ENCODE results near the gene OR10K2. TPM values are rescaled to one million over a fixed set of nuclear protein-coding genes. Genes with fewer than 3 reads are reported as not detected.
"Not testable (repeated sequence)": the region's sequence is repeated elsewhere in the genome, so short reads cannot be mapped to it uniquely, and the experiment has no call there.

OR10K2 gene
- total RNA-seq, 5 donors from 2014 or later (not counting 1 experiment from before 2014, with no cell fraction given), result not detected

GRCh38 chr1:158434741-158435140, 8.7 kb upstream of the OR10K2 start:
- no peaks in the 10 kb centered on the region for H3K36me3 Mint-ChIP-seq
- peaks cover 23 to 37% of the 10 kb centered on the region in 2 donors for H3K27me3 Mint-ChIP-seq
- CTCF ChIA-PET, result no interaction called here

GRCh38 chr1:158430163-158430562, 4.1 kb upstream of the OR10K2 start:
- not testable (repeated sequence) for H3K4me3 ChIP-seq (ENCODE audit: control insufficient read depth in 1 of 2, extremely low read depth in 1 of 2, low read length in 1 of 2); H3K36me3 ChIP-seq (ENCODE audit: control insufficient read depth in 2 of 2, extremely low read depth in 1 of 2, insufficient read depth in 1 of 2, low read length in 1 of 2); H3K36me3 Mint-ChIP-seq; H3K27ac Mint-ChIP-seq; H3K4me1 Mint-ChIP-seq; H3K27ac ChIP-seq (ENCODE audit: low read length); H3K9me3 ChIP-seq; DNase-seq; H3K4me1 ChIP-seq (ENCODE audit: control insufficient read depth in 1 of 2, extremely low read depth in 1 of 2, insufficient read depth in 2 of 2, low read length in 2 of 2); ATAC-seq (replicated peaks in 1 of 4); H3K4me3 Mint-ChIP-seq
- H3K27me3 ChIP-seq (replicated peaks in 1 of 2; ENCODE audit: control insufficient read depth in 2 of 2, extremely low read depth in 1 of 2, insufficient read depth in 2 of 2, low read length in 1 of 2), result peaks cover 0 to 11% of the 10 kb centered on the region in 2 experiments
- ChIA-PET POLR2A (interaction anchor here in 1 of 2 donors (0.6 kb wide), 1 partner anchor 107 kb away, joined by 13 read pairs; no protein-coding TSS in a partner anchor), CTCF (interaction anchor here in 1 of 2 donors (0.7 kb wide), 1 partner anchor 28 kb away, joined by 3 read pairs; no protein-coding TSS in a partner anchor)
- Mint-ChIP-seq H3K9me3 (peaks cover 5 to 32% (median 13%) of the 10 kb centered on the region in 3 donors), H3K27me3 (peaks cover 23 to 37% of the 10 kb centered on the region in 2 donors)
- WGBS (ENCODE audit: insufficient coverage), result 50% methylated on average over 2 of the region's 3 CpGs

More at GRCh38 chr1:158434741-158435140, 8.7 kb upstream of the OR10K2 start:
- Mint-ChIP-seq H3K27ac (no peak overlapping the region), H3K4me1 (no peaks in the 10 kb centered on the region), H3K4me3 (no peak overlapping the region), H3K9me3 (peaks cover 5 to 13% (median 5%) of the 10 kb centered on the region in 3 donors)
- no peaks in the 10 kb centered on the region for H3K4me1 ChIP-seq (ENCODE audit: control insufficient read depth in 1 of 2, extremely low read depth in 1 of 2, insufficient read depth in 2 of 2, low read length in 2 of 2)
- no peaks in the 10 kb centered on the region for H3K36me3 ChIP-seq (ENCODE audit: control insufficient read depth in 2 of 2, extremely low read depth in 1 of 2, insufficient read depth in 1 of 2, low read length in 1 of 2)
- no peak overlapping the region for H3K27ac ChIP-seq (ENCODE audit: low read length)
- DNase-seq, result no peak
- no peak for ATAC-seq (replicated peaks in 1 of 4)
- WGBS (ENCODE audit: insufficient coverage), result 37% methylated on average over 3 of the region's 3 CpGs
- peaks cover 0 to 11% of the 10 kb centered on the region in 2 experiments for H3K27me3 ChIP-seq (replicated peaks in 1 of 2; ENCODE audit: control insufficient read depth in 2 of 2, extremely low read depth in 1 of 2, insufficient read depth in 2 of 2, low read length in 1 of 2)
- POLR2A ChIA-PET, result no interaction called here
- H3K4me3 ChIP-seq (ENCODE audit: control insufficient read depth in 1 of 2, extremely low read depth in 1 of 2, low read length in 1 of 2), result no peak overlapping the region
- no peaks in the 10 kb centered on the region for H3K9me3 ChIP-seq

GRCh38 chr1:158425027-158425426, 1.0 kb downstream of the OR10K2 start:
- H3K4me3 Mint-ChIP-seq, result no peak overlapping the region
- POLR2A ChIA-PET, result no interaction called here

GRCh38 chr1:158422212-158422611, 3.8 kb downstream of the OR10K2 start:
- no peak overlapping the region for H3K4me3 ChIP-seq (ENCODE audit: control insufficient read depth in 1 of 2, extremely low read depth in 1 of 2, low read length in 1 of 2)
- no peak overlapping the region for H3K27ac Mint-ChIP-seq
- peaks cover 4 to 8% of the 10 kb centered on the region in 2 donors for H3K27me3 Mint-ChIP-seq
- ChIA-PET CTCF (no interaction called here), POLR2A (no interaction called here)
- no peaks in the 10 kb centered on the region for H3K27me3 ChIP-seq (replicated peaks in 1 of 2; ENCODE audit: control insufficient read depth in 2 of 2, extremely low read depth in 1 of 2, insufficient read depth in 2 of 2, low read length in 1 of 2)
- H3K4me3 Mint-ChIP-seq, result no peak overlapping the region
- no peaks in the 10 kb centered on the region for H3K36me3 Mint-ChIP-seq
- no peaks in the 10 kb centered on the region for H3K9me3 ChIP-seq
- no peaks in the 10 kb centered on the region for H3K36me3 ChIP-seq (ENCODE audit: control insufficient read depth in 2 of 2, extremely low read depth in 1 of 2, insufficient read depth in 1 of 2, low read length in 1 of 2)
- ATAC-seq (replicated peaks in 1 of 4) (no peak), DNase-seq (no peak)
- H3K9me3 Mint-ChIP-seq, result no peaks in the 10 kb centered on the region
- no peaks in the 10 kb centered on the region for H3K4me1 Mint-ChIP-seq
- H3K4me1 ChIP-seq (ENCODE audit: control insufficient read depth in 1 of 2, extremely low read depth in 1 of 2, insufficient read depth in 2 of 2, low read length in 2 of 2), result no peaks in the 10 kb centered on the region
- H3K27ac ChIP-seq (ENCODE audit: low read length), result no peak overlapping the region

More at GRCh38 chr1:158425027-158425426, 1.0 kb downstream of the OR10K2 start:
- H3K27ac ChIP-seq (ENCODE audit: low read length), result no peak overlapping the region
- Mint-ChIP-seq H3K36me3 (no peaks in the 10 kb centered on the region), H3K27ac (no peak overlapping the region), H3K9me3 (peaks cover 0 to 20% (median 8%) of the 10 kb centered on the region in 3 donors), H3K4me1 (no peaks in the 10 kb centered on the region), H3K27me3 (peaks cover 9 to 14% of the 10 kb centered on the region in 2 donors)
- no peaks in the 10 kb centered on the region for H3K27me3 ChIP-seq (replicated peaks in 1 of 2; ENCODE audit: control insufficient read depth in 2 of 2, extremely low read depth in 1 of 2, insufficient read depth in 2 of 2, low read length in 1 of 2)
- DNase-seq (no peak), ATAC-seq (replicated peaks in 1 of 4) (no peak)
- no peaks in the 10 kb centered on the region for H3K9me3 ChIP-seq
- H3K4me3 ChIP-seq (ENCODE audit: control insufficient read depth in 1 of 2, extremely low read depth in 1 of 2, low read length in 1 of 2), result no peak overlapping the region
- CTCF ChIA-PET, result no interaction called here
- no peaks in the 10 kb centered on the region for H3K4me1 ChIP-seq (ENCODE audit: control insufficient read depth in 1 of 2, extremely low read depth in 1 of 2, insufficient read depth in 2 of 2, low read length in 2 of 2)
- H3K36me3 ChIP-seq (ENCODE audit: control insufficient read depth in 2 of 2, extremely low read depth in 1 of 2, insufficient read depth in 1 of 2, low read length in 1 of 2), result no peaks in the 10 kb centered on the region

GRCh38 chr1:158417586-158417985, 8.5 kb downstream of the OR10K2 start:
- H3K36me3 ChIP-seq (ENCODE audit: control insufficient read depth in 2 of 2, extremely low read depth in 1 of 2, insufficient read depth in 1 of 2, low read length in 1 of 2), result no peaks in the 10 kb centered on the region
- H3K4me3 Mint-ChIP-seq, result no peak overlapping the region

GRCh38 chr1:158414651-158415345, 11.2 kb downstream of the OR10K2 start:
- ChIA-PET POLR2A (no interaction called here), CTCF (interaction anchor here in 1 of 2 donors (0.5 kb wide), 1 partner anchor 512 kb away, joined by 3 read pairs; no protein-coding TSS in a partner anchor)
- no peak overlapping the region for H3K27ac Mint-ChIP-seq
- ATAC-seq (replicated peaks in 1 of 4), result no peak
- no peaks in the 10 kb centered on the region for H3K9me3 ChIP-seq
- no peaks in the 10 kb centered on the region for H3K9me3 Mint-ChIP-seq
- no peaks in the 10 kb centered on the region for H3K4me1 Mint-ChIP-seq
- H3K27ac ChIP-seq (ENCODE audit: low read length), result no peak overlapping the region
- H3K36me3 ChIP-seq (ENCODE audit: control insufficient read depth in 2 of 2, extremely low read depth in 1 of 2, insufficient read depth in 1 of 2, low read length in 1 of 2), result no peaks in the 10 kb centered on the region
- WGBS (ENCODE audit: insufficient coverage), result 100% methylated on average over 1 of the region's 4 CpGs
- no peaks in the 10 kb centered on the region for H3K27me3 ChIP-seq (replicated peaks in 1 of 2; ENCODE audit: control insufficient read depth in 2 of 2, extremely low read depth in 1 of 2, insufficient read depth in 2 of 2, low read length in 1 of 2)
- H3K4me3 ChIP-seq (ENCODE audit: control insufficient read depth in 1 of 2, extremely low read depth in 1 of 2, low read length in 1 of 2), result no peak overlapping the region
- H3K4me3 Mint-ChIP-seq, result no peak overlapping the region
- peaks cover 7 to 14% of the 10 kb centered on the region in 2 donors for H3K27me3 Mint-ChIP-seq
- no peaks in the 10 kb centered on the region for H3K36me3 Mint-ChIP-seq
- DNase-seq, result no peak
- H3K4me1 ChIP-seq (ENCODE audit: control insufficient read depth in 1 of 2, extremely low read depth in 1 of 2, insufficient read depth in 2 of 2, low read length in 2 of 2), result no peaks in the 10 kb centered on the region

More at GRCh38 chr1:158417586-158417985, 8.5 kb downstream of the OR10K2 start:
- H3K27ac ChIP-seq (ENCODE audit: low read length), result no peak overlapping the region
- H3K27me3 Mint-ChIP-seq, result peaks cover 13 to 18% of the 10 kb centered on the region in 2 donors
- DNase-seq (no peak), ATAC-seq (replicated peaks in 1 of 4) (no peak)
- no peaks in the 10 kb centered on the region for H3K4me1 Mint-ChIP-seq
- CTCF ChIA-PET, result interaction anchor here in 1 of 2 donors (1.0 kb wide), 1 partner anchor 108 kb away, joined by 3 read pairs; no protein-coding TSS in a partner anchor
- H3K27ac Mint-ChIP-seq, result no peak overlapping the region
- no peaks in the 10 kb centered on the region for H3K4me1 ChIP-seq (ENCODE audit: control insufficient read depth in 1 of 2, extremely low read depth in 1 of 2, insufficient read depth in 2 of 2, low read length in 2 of 2)
- H3K4me3 ChIP-seq (ENCODE audit: control insufficient read depth in 1 of 2, extremely low read depth in 1 of 2, low read length in 1 of 2), result no peak overlapping the region
- H3K27me3 ChIP-seq (replicated peaks in 1 of 2; ENCODE audit: control insufficient read depth in 2 of 2, extremely low read depth in 1 of 2, insufficient read depth in 2 of 2, low read length in 1 of 2), result no peaks in the 10 kb centered on the region
- POLR2A ChIA-PET, result interaction anchor here in 1 of 2 donors (0.5 kb wide), 1 partner anchor 456 kb away, joined by 4 read pairs; no protein-coding TSS in a partner anchor
- no peaks in the 10 kb centered on the region for H3K36me3 Mint-ChIP-seq
- H3K9me3 ChIP-seq, result no peaks in the 10 kb centered on the region
- H3K9me3 Mint-ChIP-seq, result no peaks in the 10 kb centered on the region

Data from T-cell (primary cell).